ENCODE data around the gene CHKA. TPM values are rescaled to one million over a fixed set of nuclear protein-coding genes. Genes with fewer than 3 reads are reported as not detected.

Gene CHKA
- total and polyA plus RNA-seq, 2 of the 8 experiments (the other 6 are each of a cell fraction or from before 2014, with no cell fraction given) = 61.2 to 86.6 TPM

DNA sequence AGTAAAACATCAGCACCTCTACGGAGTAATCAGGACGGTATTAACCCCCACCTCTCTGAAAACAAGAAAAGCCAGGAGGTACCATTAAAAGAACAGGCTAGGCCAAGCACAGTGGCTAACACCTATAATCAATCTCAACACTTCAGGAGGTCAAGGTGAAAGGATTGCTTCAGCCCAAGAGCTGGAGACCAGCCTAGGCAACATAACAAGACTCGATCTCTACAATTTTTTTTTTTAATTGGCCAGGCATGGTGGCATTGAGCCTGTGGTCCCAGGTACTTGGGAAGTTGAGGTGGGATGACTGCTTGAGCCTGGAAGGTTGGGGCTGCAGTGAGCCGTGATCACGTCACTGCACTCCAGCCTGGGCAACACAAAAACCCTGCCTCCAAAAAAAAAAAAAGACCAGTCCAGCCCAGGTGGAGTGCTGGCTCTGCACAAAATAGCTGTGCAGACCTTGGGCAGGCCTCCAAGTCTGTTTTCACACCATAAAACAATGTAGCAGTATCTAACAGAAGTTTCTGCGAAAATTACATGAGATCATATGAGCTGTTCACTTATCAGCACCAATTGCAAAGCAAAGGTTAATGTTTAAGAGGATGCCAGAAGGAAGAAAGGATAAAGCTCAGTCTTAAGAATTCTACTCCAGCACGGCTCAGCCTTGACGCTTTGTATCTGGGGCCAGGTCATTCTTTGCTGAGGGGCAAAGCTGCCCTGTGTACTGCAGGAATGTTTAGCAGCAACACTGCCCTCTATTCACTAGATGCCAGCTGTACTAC is 14.8 kb downstream of the CHKA start:
- H3K23me2 ChIP-seq (ENCODE audit: low read depth, low read length) = no peaks in the 10 kb centered on the region
- CTCF ChIA-PET (ENCODE audit: partially characterized antibody) = interaction anchor here (0.6 to 1.4 kb wide), 9 partner anchors 8 to 1699 kb away, joined by 3 to 6 read pairs (median 3); no protein-coding TSS in a partner anchor
- no peak overlapping the region for H2BK120ac ChIP-seq (replicated peaks; ENCODE audit: low read depth, low read length)
- no peak overlapping the region for H3K23ac ChIP-seq (ENCODE audit: insufficient read length)
- H3K36me3 ChIP-seq (ENCODE audit: control insufficient read depth in 2 of 4, insufficient read depth in 4 of 4, low read length in 3 of 4) = peaks cover 0 to 3% (median 1%) of the 10 kb centered on the region in 4 experiments; a peak in 2 of 8 replicates
- no peak overlapping the region for H4K8ac ChIP-seq (ENCODE audit: extremely low read depth, insufficient read depth, low read length)
- H3K14ac ChIP-seq (ENCODE audit: insufficient read length) = no peak overlapping the region
- H4K91ac ChIP-seq (replicated peaks; ENCODE audit: insufficient read length, low read length) = no peak overlapping the region
- 0 out of 2 replicates have a peak overlapping the region, but pooled peaks have one; percentile 35 for H2BK5ac ChIP-seq (ENCODE audit: low read depth, low read length)
- peaks cover 14 to 26% of the 10 kb centered on the region in 2 experiments for H4K20me1 ChIP-seq (replicated peaks in 1 of 2; ENCODE audit: control insufficient read depth in 1 of 2, insufficient read depth in 2 of 2, low read length in 2 of 2)
- 82% methylated on average over 8 of the region's 8 CpGs; no CpG with 5 or more reads in 1 of the 2 experiments for WGBS, 2 experiments (ENCODE audit: extremely low coverage in 1 of 2, insufficient coverage in 1 of 2, insufficient read length in 1 of 2, insufficient replicate concordance in 2 of 2, low coverage in 1 of 2, low lambda C conversion rate in 2 of 2, missing lambda C conversion rate in 1 of 2)
- H3K4me2 ChIP-seq (ENCODE audit: insufficient read depth in 1 of 2, low read depth in 2 of 2, low read length in 2 of 2) = no peak overlapping the region
- H3K18ac ChIP-seq (ENCODE audit: extremely low read depth, low read length) = no peak overlapping the region
- no peak overlapping the region for H2AK5ac ChIP-seq (ENCODE audit: low read depth, low read length)
- no peak for FAIRE-seq
- peaks cover 15% of the 10 kb centered on the region for H3K79me1 ChIP-seq (ENCODE audit: low read depth, low read length)
- no peak for DNase-seq (ENCODE audit: low read depth in 1 of 2, low spot score in 2 of 2)
- no peak overlapping the region for H2BK15ac ChIP-seq (ENCODE audit: low read length)
- peak overlapping the region; percentile 72 for H3K4ac ChIP-seq (replicated peaks; ENCODE audit: insufficient read length, low read depth, low read length)
- no peak overlapping the region for H2BK12ac ChIP-seq (ENCODE audit: low read depth, low read length)
- H3K9me3 ChIP-seq (ENCODE audit: insufficient read depth in 2 of 2, low read depth in 1 of 2, low read length in 1 of 2) = no peaks in the 10 kb centered on the region
- no peak overlapping the region for H3K56ac ChIP-seq (replicated peaks; ENCODE audit: insufficient read length, low read depth, low read length)
- H2BK20ac ChIP-seq (ENCODE audit: low read length) = no peak overlapping the region
- H3K4me3 ChIP-seq (ENCODE audit: extremely low read depth in 1 of 4, insufficient read depth in 2 of 4, low read depth in 3 of 4, low read length in 4 of 4) = no peak overlapping the region
- no peak overlapping the region; a peak in 1 of 7 replicates for H3K9ac ChIP-seq (replicated peaks in 1 of 4; ENCODE audit: extremely low read depth in 1 of 4, low read depth in 3 of 4, low read length in 3 of 4)
- H3K27me3 ChIP-seq (replicated peaks in 1 of 4; ENCODE audit: control insufficient read depth in 3 of 4, extremely low read depth in 1 of 4, insufficient read depth in 3 of 4, low read length in 3 of 4) = no peaks in the 10 kb centered on the region
- peaks cover 51 to 99% of the 10 kb centered on the region in 2 experiments for H3K79me2 ChIP-seq (ENCODE audit: control insufficient read depth in 1 of 2, insufficient read depth in 2 of 2, low read length in 2 of 2)
- peaks cover 0 to 7% (median 3%) of the 10 kb centered on the region in 4 experiments; a peak in 3 of 7 replicates for H3K4me1 ChIP-seq (replicated peaks in 1 of 4; ENCODE audit: control insufficient read depth in 3 of 4, insufficient read depth in 4 of 4, low read length in 3 of 4)
- H2AFZ ChIP-seq (ENCODE audit: low read length) = no peak overlapping the region
- no peak overlapping the region for H4K5ac ChIP-seq (ENCODE audit: insufficient read length, low read depth, low read length)
- POLR2A ChIA-PET (ENCODE audit: partially characterized antibody) = interaction anchor here (0.7 to 4.7 kb wide), 9 partner anchors 9 to 166 kb away, joined by 3 to 47 read pairs (median 3); partner anchors contain the start of genes C11orf24 and CHKA
- no peak overlapping the region for H3K27ac ChIP-seq (ENCODE audit: low read depth, low read length)
- TF ChIP-seq MAFK (IDR thresholded peaks at IDR 0.05; ENCODE audit: low read depth, low read length) (no peak), EP300 (IDR thresholded peaks at IDR 0.05; ENCODE audit: borderline replicate concordance in 1 of 2, low read depth in 2 of 2, low read length in 2 of 2) (no peak), CBX5 (IDR thresholded peaks at IDR 0.05; ENCODE audit: low read depth, low read length) (no peak), BCL11A (IDR thresholded peaks at IDR 0.05; ENCODE audit: low read depth in 2 of 2, low read length in 2 of 2) (no peak), KDM1A (IDR thresholded peaks at IDR 0.05; ENCODE audit: borderline replicate concordance, low read length) (no peak), PHF8 (conservative IDR thresholded peaks at IDR 0.05; ENCODE audit: low read depth, low read length) (no peak), JUND (IDR thresholded peaks at IDR 0.05; ENCODE audit: low read length) (no peak), RAD21 (IDR thresholded peaks at IDR 0.05 in 1 of 2, conservative IDR thresholded peaks at IDR 0.05 in 1 of 2; ENCODE audit: low read depth in 2 of 2, low read length in 2 of 2) (no peak)
- TF ChIP-seq, protein P1, sequence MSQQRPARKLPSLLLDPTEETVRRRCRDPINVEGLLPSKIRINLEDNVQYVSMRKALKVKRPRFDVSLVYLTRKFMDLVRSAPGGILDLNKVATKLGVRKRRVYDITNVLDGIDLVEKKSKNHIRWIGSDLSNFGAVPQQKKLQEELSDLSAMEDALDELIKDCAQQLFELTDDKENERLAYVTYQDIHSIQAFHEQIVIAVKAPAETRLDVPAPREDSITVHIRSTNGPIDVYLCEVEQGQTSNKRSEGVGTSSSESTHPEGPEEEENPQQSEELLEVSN (IDR thresholded peaks at IDR 0.05) = no peak

Data from H1 (cell line).